ENCODE results near the gene CYB561. TPM values are rescaled to one million over a fixed set of nuclear protein-coding genes. Genes with fewer than 3 reads are reported as not detected.

Gene CYB561
- total RNA-seq, 5 donors from 2014 or later (not counting 1 experiment from before 2014, with no cell fraction given): 15.5 to 64.1 (median 34.0) TPM

GRCh38 chr17:63480192-63480784 lies 34.2 kb upstream of the CYB561 start:
- WGBS (ENCODE audit: insufficient coverage): 78% methylated on average over 15 of the region's 21 CpGs
- Mint-ChIP-seq H3K4me1 (peaks cover 4 to 18% (median 11%) of the 10 kb centered on the region in 3 donors), H3K27ac (no peak overlapping the region), H3K27me3 (peaks cover 5 to 15% of the 10 kb centered on the region in 2 donors), H3K36me3 (no peaks in the 10 kb centered on the region), H3K9me3 (no peaks in the 10 kb centered on the region), H3K4me3 (no peak overlapping the region)
- H3K27ac ChIP-seq (ENCODE audit: low read length): no peak overlapping the region
- no peak overlapping the region for H3K4me3 ChIP-seq (ENCODE audit: control insufficient read depth in 1 of 2, extremely low read depth in 1 of 2, low read length in 1 of 2)
- ATAC-seq (replicated peaks in 1 of 4) (no peak), DNase-seq (no peak)
- POLR2A ChIA-PET: no interaction called here
- H3K27me3 ChIP-seq (replicated peaks in 1 of 2; ENCODE audit: control insufficient read depth in 2 of 2, extremely low read depth in 1 of 2, insufficient read depth in 2 of 2, low read length in 1 of 2): peaks cover 2 to 51% of the 10 kb centered on the region in 2 experiments
- peaks cover 4 to 27% of the 10 kb centered on the region in 2 experiments for H3K4me1 ChIP-seq (ENCODE audit: control insufficient read depth in 1 of 2, extremely low read depth in 1 of 2, insufficient read depth in 2 of 2, low read length in 2 of 2)
- no peaks in the 10 kb centered on the region for H3K9me3 ChIP-seq
- no peaks in the 10 kb centered on the region for H3K36me3 ChIP-seq (ENCODE audit: control insufficient read depth in 2 of 2, extremely low read depth in 1 of 2, insufficient read depth in 1 of 2, low read length in 1 of 2)
- CTCF ChIA-PET: interaction anchor here (2.2 to 5.9 kb wide), 3 partner anchors 40 to 55 kb away, joined by 4 to 59 read pairs (median 30); no protein-coding TSS in a partner anchor

GRCh38 chr17:63479495-63480184 lies 33.5 kb upstream of the CYB561 start:
- Histone ChIP-seq H3K9me3 (no peaks in the 10 kb centered on the region), H3K27ac (ENCODE audit: low read length) (no peak overlapping the region), H3K27me3 (replicated peaks in 1 of 2; ENCODE audit: control insufficient read depth in 2 of 2, extremely low read depth in 1 of 2, insufficient read depth in 2 of 2, low read length in 1 of 2) (peaks cover 2 to 57% of the 10 kb centered on the region in 2 experiments), H3K4me1 (ENCODE audit: control insufficient read depth in 1 of 2, extremely low read depth in 1 of 2, insufficient read depth in 2 of 2, low read length in 2 of 2) (peaks cover 4 to 27% of the 10 kb centered on the region in 2 experiments), H3K4me3 (ENCODE audit: control insufficient read depth in 1 of 2, extremely low read depth in 1 of 2, low read length in 1 of 2) (no peak overlapping the region), H3K36me3 (ENCODE audit: control insufficient read depth in 2 of 2, extremely low read depth in 1 of 2, insufficient read depth in 1 of 2, low read length in 1 of 2) (no peaks in the 10 kb centered on the region)
- 86% methylated on average over 16 of the region's 17 CpGs for WGBS (ENCODE audit: insufficient coverage)
- Mint-ChIP-seq H3K36me3 (no peaks in the 10 kb centered on the region), H3K9me3 (no peaks in the 10 kb centered on the region), H3K4me3 (peak overlapping the region in 1 of 3 donors; percentile 59), H3K27ac (no peak overlapping the region), H3K4me1 (peaks cover 4 to 18% (median 11%) of the 10 kb centered on the region in 3 donors), H3K27me3 (peaks cover 5 to 15% of the 10 kb centered on the region in 2 donors)
- ChIA-PET CTCF (interaction anchor here (1.6 to 5.9 kb wide), 5 partner anchors 39 to 132 kb away, joined by 4 to 59 read pairs (median 13); no protein-coding TSS in a partner anchor), POLR2A (no interaction called here)
- ATAC-seq (replicated peaks in 1 of 4) (no peak), DNase-seq (no peak)

- H3K4me3 Mint-ChIP-seq: peak overlapping the region; percentile 47 to 67 (median 59)
- DNase-seq (peak; percentile 33 to 83 (median 71)), ATAC-seq (replicated peaks in 1 of 4) (peak; percentile 66 to 83 (median 68))
- no peak overlapping the region for H3K27ac ChIP-seq (ENCODE audit: low read length)
- POLR2A ChIA-PET: interaction anchor here in 1 of 2 donors (0.6 kb wide), 1 partner anchor 133 kb away, joined by 3 read pairs; no protein-coding TSS in a partner anchor
- H3K4me3 ChIP-seq (ENCODE audit: control insufficient read depth in 1 of 2, extremely low read depth in 1 of 2, low read length in 1 of 2): no peak overlapping the region
- no peaks in the 10 kb centered on the region for H3K9me3 Mint-ChIP-seq
- WGBS (ENCODE audit: insufficient coverage): 36% methylated on average over 15 of the region's 16 CpGs
- peaks cover 4 to 18% (median 11%) of the 10 kb centered on the region in 3 donors for H3K4me1 Mint-ChIP-seq
- no peaks in the 10 kb centered on the region for H3K36me3 Mint-ChIP-seq
- H3K9me3 ChIP-seq: no peaks in the 10 kb centered on the region
- no peak overlapping the region for H3K27ac Mint-ChIP-seq
- peaks cover 2 to 59% of the 10 kb centered on the region in 2 experiments for H3K27me3 ChIP-seq (replicated peaks in 1 of 2; ENCODE audit: control insufficient read depth in 2 of 2, extremely low read depth in 1 of 2, insufficient read depth in 2 of 2, low read length in 1 of 2)
- peaks cover 5 to 15% of the 10 kb centered on the region in 2 donors for H3K27me3 Mint-ChIP-seq
- H3K36me3 ChIP-seq (ENCODE audit: control insufficient read depth in 2 of 2, extremely low read depth in 1 of 2, insufficient read depth in 1 of 2, low read length in 1 of 2): no peaks in the 10 kb centered on the region
- peaks cover 4 to 27% of the 10 kb centered on the region in 2 experiments for H3K4me1 ChIP-seq (ENCODE audit: control insufficient read depth in 1 of 2, extremely low read depth in 1 of 2, insufficient read depth in 2 of 2, low read length in 2 of 2)
- CTCF ChIA-PET: interaction anchor here (0.8 to 5.9 kb wide), 12 partner anchors 34 to 143 kb away, joined by 3 to 59 read pairs (median 4); partner anchors contain the start of gene MAP3K3 (in 1 of the 2)
These were observed 32.8 kb upstream of the CYB561 start for GRCh38 chr17:63478814-63479494.

- POLR2A ChIA-PET: no interaction called here
- WGBS (ENCODE audit: insufficient coverage): 31% methylated on average over 32 of the region's 44 CpGs
- ATAC-seq (replicated peaks in 1 of 4): peak in 2 of 4 experiments; percentile 7 to 13
- Histone ChIP-seq H3K27me3 (replicated peaks in 1 of 2; ENCODE audit: control insufficient read depth in 2 of 2, extremely low read depth in 1 of 2, insufficient read depth in 2 of 2, low read length in 1 of 2) (peaks cover 2 to 59% of the 10 kb centered on the region in 2 experiments), H3K4me3 (ENCODE audit: control insufficient read depth in 1 of 2, extremely low read depth in 1 of 2, low read length in 1 of 2) (peak overlapping the region; percentile 35 to 44), H3K4me1 (ENCODE audit: control insufficient read depth in 1 of 2, extremely low read depth in 1 of 2, insufficient read depth in 2 of 2, low read length in 2 of 2) (peaks cover 4 to 27% of the 10 kb centered on the region in 2 experiments), H3K36me3 (ENCODE audit: control insufficient read depth in 2 of 2, extremely low read depth in 1 of 2, insufficient read depth in 1 of 2, low read length in 1 of 2) (no peaks in the 10 kb centered on the region), H3K27ac (ENCODE audit: low read length) (no peak overlapping the region), H3K9me3 (no peaks in the 10 kb centered on the region)
- DNase-seq: no peak
- Mint-ChIP-seq H3K9me3 (no peaks in the 10 kb centered on the region), H3K4me3 (peak overlapping the region; percentile 67 to 80 (median 79)), H3K36me3 (no peaks in the 10 kb centered on the region), H3K27me3 (peaks cover 5 to 15% of the 10 kb centered on the region in 2 donors), H3K27ac (no peak overlapping the region), H3K4me1 (peaks cover 4 to 18% (median 11%) of the 10 kb centered on the region in 3 donors)
- CTCF ChIA-PET: interaction anchor here (0.8 to 5.9 kb wide), 12 partner anchors 9 to 144 kb away, joined by 3 to 59 read pairs (median 4); partner anchors contain the start of gene MAP3K3 (in 1 of the 2)
These were observed 31.7 kb upstream of the CYB561 start for GRCh38 chr17:63477480-63478440.

- peak; percentile 59 to 71 (median 66) for ATAC-seq (replicated peaks in 1 of 4)
- peaks cover 8 to 15% of the 10 kb centered on the region in 2 donors for H3K27me3 Mint-ChIP-seq
These were observed 30.9 kb upstream of the CYB561 start, which contains the start of gene ACE for GRCh38 chr17:63476854-63477479. ACE (plus strand) TSS chr17:63477061; CDS start chr17:63477095, 34 bp downstream.

More at GRCh38 chr17:63476854-63477479, 30.9 kb upstream of the CYB561 start, which contains the start of gene ACE:
- ChIA-PET POLR2A (no interaction called here), CTCF (interaction anchor here (0.6 to 5.9 kb wide), 7 partner anchors 8 to 653 kb away, joined by 3 to 59 read pairs (median 3); partner anchors contain the start of gene ERN1 (in 1 of the 2))
- no peaks in the 10 kb centered on the region for H3K36me3 ChIP-seq (ENCODE audit: control insufficient read depth in 2 of 2, extremely low read depth in 1 of 2, insufficient read depth in 1 of 2, low read length in 1 of 2)
- no peak within 1 kb of the TSS for H3K27ac ChIP-seq (ENCODE audit: low read length)
- Mint-ChIP-seq H3K27ac (no peak within 1 kb of the TSS), H3K36me3 (no peaks in the 10 kb centered on the region), H3K9me3 (no peaks in the 10 kb centered on the region), H3K4me3 (peak within 1 kb of the TSS; percentile 67 to 80 (median 79)), H3K4me1 (peaks cover 4 to 18% (median 11%) of the 10 kb centered on the region in 3 donors)
- H3K27me3 ChIP-seq (replicated peaks in 1 of 2; ENCODE audit: control insufficient read depth in 2 of 2, extremely low read depth in 1 of 2, insufficient read depth in 2 of 2, low read length in 1 of 2): peaks cover 2 to 59% of the 10 kb centered on the region in 2 experiments
- no peaks in the 10 kb centered on the region for H3K9me3 ChIP-seq
- under 1% methylated on average over 77 of the region's 78 CpGs for WGBS (ENCODE audit: insufficient coverage)
- H3K4me3 ChIP-seq (ENCODE audit: control insufficient read depth in 1 of 2, extremely low read depth in 1 of 2, low read length in 1 of 2): peak within 1 kb of the TSS; percentile 35 to 64
- peaks cover 4 to 27% of the 10 kb centered on the region in 2 experiments for H3K4me1 ChIP-seq (ENCODE audit: control insufficient read depth in 1 of 2, extremely low read depth in 1 of 2, insufficient read depth in 2 of 2, low read length in 2 of 2)
- peak in 26 of 35 experiments; percentile 7 to 60 (median 24) for DNase-seq

Data from T-cell (primary cell).